Muscle layer of duodenum (tissue), 2 donors: ENCODE measurements around the gene ZMYND11.

Experiments
- H3K27ac ChIP-seq: one replicate; pipeline ENCODE4 v1.7.0; 2013; ENCODE audit warnings: mild to moderate bottlenecking, low read length
- H3K27me3 ChIP-seq: one replicate; pipeline ENCODE4 v1.7.0; 2013; ENCODE audit warnings: low read depth, mild to moderate bottlenecking, control low read depth, low read length
- H3K36me3 ChIP-seq, 2 donors: one replicate each; pipeline ENCODE4 v1.7.0; 2013; ENCODE audit warnings: low read length in 2 of 2, control low read depth in 1 of 2, mild to moderate bottlenecking in 1 of 2; ENCODE audit not compliant: insufficient read depth in 2 of 2, control insufficient read depth in 1 of 2
- H3K4me1 ChIP-seq, 2 donors: one replicate each; pipeline ENCODE4 v1.7.0; 2013; ENCODE audit warnings: low read length in 2 of 2, mild to moderate bottlenecking in 2 of 2, control low read depth in 1 of 2, moderate library complexity in 1 of 2; ENCODE audit not compliant: insufficient read depth in 2 of 2, control insufficient read depth in 1 of 2
- H3K4me3 ChIP-seq, 2 donors: one replicate each; pipeline ENCODE4 v1.7.0; 2013; ENCODE audit warnings: low read length in 2 of 2, low read depth in 1 of 2, mild to moderate bottlenecking in 1 of 2
- H3K9me3 ChIP-seq, 2 donors: one replicate each; pipeline ENCODE4 v1.7.0; 2013; ENCODE audit warnings: low read length in 2 of 2, control low read depth in 1 of 2, mild to moderate bottlenecking in 1 of 2; ENCODE audit not compliant: control insufficient read depth in 1 of 2
- donor health status: healthy.

ZMYND11 gene

DNA sequence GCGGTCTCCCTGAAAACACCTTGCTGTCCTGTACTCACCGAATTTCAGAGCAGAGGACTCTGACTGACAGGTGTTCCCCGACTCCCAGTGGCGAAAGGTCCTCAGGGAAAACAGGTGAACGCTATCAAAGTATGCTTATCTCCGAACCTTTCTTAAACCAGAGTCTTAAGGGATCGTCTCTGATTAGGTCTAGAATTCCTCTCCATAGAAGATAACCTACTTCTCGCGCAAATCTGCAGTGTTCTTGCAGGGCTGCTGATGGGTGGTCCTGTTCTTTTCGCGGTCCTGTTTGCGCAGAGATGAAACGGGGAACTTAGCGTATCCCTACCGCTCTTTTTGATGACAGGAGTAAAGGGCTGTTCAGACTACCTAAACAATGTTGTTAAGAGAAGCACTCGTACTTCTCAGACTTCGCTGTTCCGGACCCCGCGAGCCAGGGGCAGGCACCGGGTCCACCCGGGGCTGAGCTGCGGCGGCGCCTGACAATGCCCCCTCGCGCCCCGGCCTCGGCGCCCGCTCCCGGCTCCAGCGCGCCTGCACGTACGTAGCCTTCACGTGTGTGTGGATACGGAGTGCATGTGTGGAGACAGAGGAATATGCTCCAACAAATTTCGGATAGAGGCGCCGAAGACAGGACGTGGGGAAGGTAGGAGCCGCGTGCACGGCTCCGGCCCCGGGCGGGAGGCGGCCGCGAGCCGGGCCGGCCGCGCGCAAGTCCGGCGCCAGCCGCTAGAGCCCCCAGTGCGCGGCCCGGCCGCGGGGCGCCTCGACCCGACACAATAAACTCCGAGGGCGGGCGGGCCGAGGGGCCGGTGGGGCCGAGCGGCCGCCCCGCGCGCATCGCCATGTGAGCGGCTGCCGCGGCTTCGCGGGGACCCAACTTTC is 766 bp upstream of the ZMYND11 start:
- Histone ChIP-seq H3K36me3 (no peaks in the 10 kb centered on the region), H3K27ac (peak overlapping the region; percentile 50), H3K9me3 (no peaks in the 10 kb centered on the region), H3K4me1 (peaks cover 15 to 27% of the 10 kb centered on the region in 2 donors), H3K27me3 (no peaks in the 10 kb centered on the region), H3K4me3 (peak overlapping the region; percentile 72 to 81)

DNA sequence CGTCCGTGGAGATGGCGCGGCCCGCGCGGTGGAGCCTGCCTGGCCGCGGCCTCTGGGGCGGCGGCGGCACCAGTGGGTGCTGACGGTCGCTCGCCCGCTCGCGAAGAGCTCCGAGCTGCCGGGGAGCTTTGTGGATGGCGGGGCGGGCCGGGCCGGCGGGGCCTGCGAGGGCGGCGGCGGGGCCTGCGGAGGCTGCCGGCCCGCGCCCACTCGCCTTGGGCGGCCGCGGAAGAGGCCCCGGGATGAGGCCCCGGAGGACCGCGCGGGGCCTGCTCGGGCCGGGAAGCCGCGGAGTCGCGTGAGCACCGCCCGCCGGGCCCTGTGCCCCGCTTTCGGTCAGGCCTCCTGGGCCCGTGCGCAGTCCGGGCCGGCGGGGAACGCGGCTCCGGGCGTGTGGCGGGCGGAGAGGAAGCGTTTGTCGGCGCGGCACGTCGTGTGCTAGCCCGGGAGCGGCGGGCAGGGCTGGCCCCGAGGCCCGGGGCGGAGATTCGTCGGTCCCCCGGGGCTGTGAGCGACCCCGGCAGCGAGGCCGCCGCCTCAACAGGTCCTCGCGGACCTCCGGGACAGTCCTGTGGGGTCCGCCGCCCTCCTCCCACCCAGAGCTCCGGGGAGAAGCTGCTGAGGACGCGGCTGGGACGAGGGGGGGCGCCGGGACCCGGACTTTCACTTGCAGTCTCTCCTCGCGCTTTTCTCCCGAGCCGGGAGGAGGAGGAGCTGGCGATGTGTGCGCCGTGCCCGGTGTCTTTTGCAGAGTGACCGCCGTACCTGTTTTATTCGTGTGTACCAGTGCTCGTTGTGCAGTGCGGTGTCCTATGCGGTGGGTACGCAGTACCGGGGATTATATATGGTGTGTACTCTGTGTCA is 578 bp downstream of the ZMYND11 start:
- no peaks in the 10 kb centered on the region for H3K27me3 ChIP-seq
- H3K36me3 ChIP-seq: no peaks in the 10 kb centered on the region
- peak overlapping the region; percentile 60 to 81 for H3K4me3 ChIP-seq
- H3K27ac ChIP-seq: peak overlapping the region; percentile 22
- no peaks in the 10 kb centered on the region for H3K9me3 ChIP-seq
- H3K4me1 ChIP-seq: peaks cover 12 to 27% of the 10 kb centered on the region in 2 donors

DNA sequence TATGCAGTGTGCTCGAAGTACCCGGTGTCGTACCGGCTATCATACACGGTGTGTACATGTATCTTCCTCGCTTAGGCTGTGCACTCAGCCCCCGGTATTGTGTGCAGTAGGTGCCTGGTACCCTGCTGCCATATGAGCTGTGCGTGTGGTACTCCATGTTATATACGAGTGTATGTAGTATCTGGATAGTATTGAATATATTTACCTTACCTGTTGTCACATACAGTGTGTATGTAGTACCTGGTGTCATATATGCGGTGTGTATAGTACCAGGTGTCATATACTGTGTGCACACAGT is 1.2 kb downstream of the ZMYND11 start:
- Histone ChIP-seq H3K36me3 (no peaks in the 10 kb centered on the region), H3K27me3 (no peaks in the 10 kb centered on the region), H3K4me3 (peak overlapping the region; percentile 60 to 72), H3K9me3 (no peaks in the 10 kb centered on the region), H3K4me1 (peaks cover 12 to 27% of the 10 kb centered on the region in 2 donors), H3K27ac (peak overlapping the region; percentile 22)

- Histone ChIP-seq H3K4me3 (peak overlapping the region; percentile 60 to 72), H3K9me3 (no peaks in the 10 kb centered on the region), H3K27ac (no peak overlapping the region), H3K27me3 (no peaks in the 10 kb centered on the region), H3K36me3 (no peaks in the 10 kb centered on the region), H3K4me1 (peaks cover 12 to 27% of the 10 kb centered on the region in 2 donors)
Observed at GRCh38 chr10:137031-137430, 1.8 kb downstream of the ZMYND11 start.

GRCh38 chr10:137606-138005 is 2.4 kb downstream of the ZMYND11 start:
- Histone ChIP-seq H3K4me3 (no peak overlapping the region), H3K36me3 (no peaks in the 10 kb centered on the region), H3K4me1 (peaks cover 11 to 27% of the 10 kb centered on the region in 2 donors), H3K27me3 (no peaks in the 10 kb centered on the region), H3K9me3 (no peaks in the 10 kb centered on the region), H3K27ac (no peak overlapping the region)

- Histone ChIP-seq H3K4me3 (no peak overlapping the region), H3K36me3 (no peaks in the 10 kb centered on the region), H3K9me3 (no peaks in the 10 kb centered on the region), H3K27me3 (no peaks in the 10 kb centered on the region), H3K27ac (no peak overlapping the region), H3K4me1 (peaks cover 0 to 18% of the 10 kb centered on the region in 2 donors)
Observed at GRCh38 chr10:142371-142770, 7.1 kb downstream of the ZMYND11 start.

- no peaks in the 10 kb centered on the region for H3K27me3 ChIP-seq
- H3K9me3 ChIP-seq: no peaks in the 10 kb centered on the region
- H3K36me3 ChIP-seq: no peaks in the 10 kb centered on the region
- H3K27ac ChIP-seq: no peak overlapping the region
- no peaks in the 10 kb centered on the region for H3K4me1 ChIP-seq
- no peak overlapping the region for H3K4me3 ChIP-seq
Observed at GRCh38 chr10:152915-153314, 17.7 kb downstream of the ZMYND11 start.

DNA sequence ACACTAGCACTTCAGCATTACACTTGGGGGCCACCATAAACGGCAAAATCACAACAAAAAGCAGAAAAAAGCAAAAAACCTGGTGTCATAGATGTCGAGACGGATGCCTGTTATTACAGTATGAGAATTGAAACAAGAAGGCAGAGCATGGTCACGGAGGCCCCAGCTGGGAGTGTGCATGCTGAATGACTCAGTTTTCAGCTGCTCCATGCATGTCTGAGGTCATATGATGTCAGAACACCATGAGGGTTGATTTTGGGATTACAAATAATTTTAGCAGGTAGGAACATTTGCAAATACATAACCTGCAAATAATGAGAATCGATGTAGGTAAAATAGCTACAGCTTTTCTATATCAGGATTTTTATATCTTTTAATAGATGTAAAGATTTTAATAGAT is 19.1 kb downstream of the ZMYND11 start:
- Histone ChIP-seq H3K4me3 (no peak overlapping the region), H3K27me3 (no peaks in the 10 kb centered on the region), H3K27ac (no peak overlapping the region), H3K36me3 (no peaks in the 10 kb centered on the region), H3K9me3 (no peaks in the 10 kb centered on the region), H3K4me1 (no peaks in the 10 kb centered on the region)

DNA sequence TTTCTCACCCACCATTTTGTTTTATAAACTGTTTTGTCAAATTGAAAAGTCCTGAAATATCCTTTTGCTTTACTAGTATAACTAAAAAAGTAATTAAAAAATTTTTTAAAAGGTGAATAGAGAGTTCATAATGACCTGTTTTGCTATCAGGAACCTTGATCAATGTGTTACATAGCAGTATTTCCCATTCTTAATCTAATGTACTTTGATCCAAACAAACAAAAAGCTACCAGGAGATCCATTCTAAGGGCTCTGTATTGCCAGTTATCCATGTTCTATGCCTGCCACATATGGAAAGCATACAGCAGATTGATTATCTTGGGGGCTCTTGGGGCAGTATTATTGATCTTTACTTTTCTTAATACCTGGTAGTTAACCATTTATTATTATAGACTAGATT is 32.1 kb downstream of the ZMYND11 start:
- Histone ChIP-seq H3K4me3 (no peak overlapping the region), H3K27me3 (no peaks in the 10 kb centered on the region), H3K36me3 (peaks cover 0 to 4% of the 10 kb centered on the region in 2 donors), H3K27ac (no peak overlapping the region), H3K9me3 (no peaks in the 10 kb centered on the region), H3K4me1 (peaks cover 0 to 9% of the 10 kb centered on the region in 2 donors)

DNA sequence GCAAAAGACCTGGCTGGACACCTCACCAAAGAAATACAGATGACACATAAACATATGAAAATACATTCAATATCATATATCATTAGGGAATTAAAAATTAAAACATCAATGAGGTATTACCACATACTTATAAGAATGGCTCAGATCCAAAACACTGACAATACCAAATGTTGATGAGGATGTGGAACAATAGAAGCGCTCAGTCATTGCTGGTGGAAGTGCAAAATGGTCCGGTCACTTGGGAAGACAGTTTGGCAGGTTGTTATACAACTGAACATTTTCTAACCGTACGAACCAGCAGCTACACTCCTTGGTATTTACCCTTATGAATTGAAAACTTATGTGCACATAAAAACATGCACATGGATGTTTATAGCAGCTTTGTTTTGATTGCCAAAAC is 38.5 kb downstream of the ZMYND11 start:
- Histone ChIP-seq H3K4me3 (no peak overlapping the region), H3K9me3 (no peaks in the 10 kb centered on the region), H3K27ac (no peak overlapping the region), H3K27me3 (no peaks in the 10 kb centered on the region), H3K36me3 (peaks cover 0 to 4% of the 10 kb centered on the region in 2 donors), H3K4me1 (no peaks in the 10 kb centered on the region)

GRCh38 chr10:176677-177076 is 41.4 kb downstream of the ZMYND11 start:
- Histone ChIP-seq H3K36me3 (peaks cover 3 to 11% of the 10 kb centered on the region in 2 donors), H3K27ac (no peak overlapping the region), H3K9me3 (no peaks in the 10 kb centered on the region), H3K27me3 (no peaks in the 10 kb centered on the region), H3K4me1 (no peaks in the 10 kb centered on the region), H3K4me3 (no peak overlapping the region)
